Thoracic aorta (tissue), 2 donors: ENCODE data around the gene DDIT4. TPM values are rescaled to one million over a fixed set of nuclear protein-coding genes. Genes with fewer than 3 reads are reported as not detected.
A peak's percentile ranks its signal among the peaks of the same experiment; 100 is the strongest.

ENCODE experiments used
- ATAC-seq: fragments of 150-250 bp; one replicate; pipeline ENCODE4 v1.8.0; 2017; ENCODE audit warnings: low read depth; ENCODE audit not compliant: insufficient number of reproducible peaks, low FRiP score
- DNase-seq: peaks from one replicate; pipeline ENCODE4 v3.0.0-alpha.2; 2020; ENCODE audit warnings: low spot score
- H3K27ac ChIP-seq, 2 donors: fragments of 200-600 bp; sonication (generic); 1 replicate in 1 of 2; 2 replicates in 1 of 2; pipeline ENCODE4 v1.5.1; 2016; ENCODE audit warnings: mild to moderate bottlenecking in 2 of 2, moderate library complexity in 2 of 2
- H3K27me3 ChIP-seq: fragments of 200-600 bp; sonication (generic); replicated peaks from 2 replicates; pipeline ENCODE4 v1.6.0; 2016; ENCODE audit warnings: mild to moderate bottlenecking; ENCODE audit not compliant: insufficient read depth
- H3K36me3 ChIP-seq: fragments of 200-600 bp; sonication (generic); one replicate; pipeline ENCODE4 v1.5.1; 2016
- H3K4me1 ChIP-seq, 2 donors: fragments of 200-600 bp; sonication (generic); 1 replicate in 1 of 2; 2 replicates in 1 of 2; pipeline versions ENCODE4 v1.5.1 to v1.6.0; 2016; ENCODE audit warnings: low read depth in 2 of 2, mild to moderate bottlenecking in 1 of 2; ENCODE audit not compliant: control insufficient read depth in 1 of 2
- H3K4me3 ChIP-seq: fragments of 200-600 bp; sonication (generic); 2 replicates; pipeline ENCODE4 v1.5.1; 2016; ENCODE audit warnings: mild to moderate bottlenecking
- H3K9me3 ChIP-seq: fragments of 200-600 bp; sonication (generic); 2 replicates; pipeline ENCODE4 v1.5.1; 2016
- CTCF ChIP-seq: fragments of 200-600 bp; sonication (generic); IDR thresholded peaks from one replicate; pipeline ENCODE4 v1.5.1; 2019; ENCODE audit warnings: antibody characterized with exemption
- total RNA-seq, 2 donors: library from RNA; depleted of rRNA; stranded (reverse); fragments of >200 nt; gene quantifications; one replicate each; pipeline versions ENCODE4 v1.1.0 to v1.2.3, GENCODE V29; 2016

DDIT4 gene
- total RNA-seq, 2 donors from 2014 or later, result 163 to 374 TPM

- TF ChIP-seq CTCF, result no peak
- Histone ChIP-seq H3K36me3 (no peaks in the 10 kb centered on the region), H3K27ac (peak overlapping the region; percentile 90 to 94), H3K27me3 (no peaks in the 10 kb centered on the region), H3K4me1 (peaks cover 60 to 86% of the 10 kb centered on the region in 2 donors), H3K4me3 (no peak overlapping the region), H3K9me3 (no peaks in the 10 kb centered on the region)
- ATAC-seq, result no peak
- DNase-seq, result no peak
These were observed 17.6 kb upstream of the DDIT4 start for GRCh38 chr10:72255977-72256729.

GRCh38 chr10:72257051-72257892 lies 16.5 kb upstream of the DDIT4 start:
- no peak for DNase-seq

GRCh38 chr10:72258617-72259016 lies 15.1 kb upstream of the DDIT4 start:
- H3K4me3 ChIP-seq, result no peak overlapping the region
- peaks cover 54 to 75% of the 10 kb centered on the region in 2 donors for H3K4me1 ChIP-seq
- no peaks in the 10 kb centered on the region for H3K27me3 ChIP-seq
- no peaks in the 10 kb centered on the region for H3K36me3 ChIP-seq
- DNase-seq (no peak), ATAC-seq (no peak)
- peak overlapping the region in 1 of 2 donors; percentile 69 for H3K27ac ChIP-seq
- H3K9me3 ChIP-seq, result no peaks in the 10 kb centered on the region
- no peak for TF ChIP-seq CTCF

More at GRCh38 chr10:72257051-72257892, 16.5 kb upstream of the DDIT4 start:
- Histone ChIP-seq H3K4me3 (no peak overlapping the region), H3K27ac (peak overlapping the region; percentile 36 to 94), H3K4me1 (peaks cover 60 to 86% of the 10 kb centered on the region in 2 donors), H3K9me3 (no peaks in the 10 kb centered on the region), H3K27me3 (no peaks in the 10 kb centered on the region), H3K36me3 (no peaks in the 10 kb centered on the region)
- TF ChIP-seq CTCF, result no peak
- no peak for ATAC-seq

GRCh38 chr10:72259491-72260238 lies 14.1 kb upstream of the DDIT4 start:
- H3K4me1 ChIP-seq, result peaks cover 43 to 64% of the 10 kb centered on the region in 2 donors
- no peak for TF ChIP-seq CTCF
- no peak overlapping the region for H3K4me3 ChIP-seq
- ATAC-seq (no peak), DNase-seq (no peak)
- H3K9me3 ChIP-seq, result no peaks in the 10 kb centered on the region
- H3K27me3 ChIP-seq, result no peaks in the 10 kb centered on the region
- peak overlapping the region; percentile 63 to 69 for H3K27ac ChIP-seq
- no peaks in the 10 kb centered on the region for H3K36me3 ChIP-seq
